CD4-positive, alpha-beta T cell treated with Interleukin-15 for 1 hour (primary cell): ENCODE results near the gene CELA2A.
"Not testable (repeated sequence)": the region's sequence is repeated elsewhere in the genome, so short reads cannot be mapped to it uniquely, and the experiment has no call there.

Experiments used
- DNase-seq: peaks from one replicate; pipeline ENCODE4 v3.0.0-alpha.2; 2020

Gene CELA2A

GRCh38 chr1:15469821-15470448 is 13.4 kb downstream of the CELA2A start:
- DNase-seq = not testable (repeated sequence)

GRCh38 chr1:15471067-15471466 is 14.5 kb downstream of the CELA2A start:
- DNase-seq = not testable (repeated sequence)

- DNase-seq = not testable (repeated sequence)
These were observed 15.2 kb downstream of the CELA2A start for GRCh38 chr1:15471723-15472122.

- no peak for DNase-seq
These were observed 16.1 kb downstream of the CELA2A start for GRCh38 chr1:15472587-15472986.

- no peak for DNase-seq
These were observed 19.3 kb downstream of the CELA2A start, which contains the start of gene CELA2B for GRCh38 chr1:15475752-15476314. Gene CELA2B (plus strand): TSS chr1:15476104. CDS start chr1:15476126, 22 bp downstream.

- no peak for DNase-seq
These were observed 20.4 kb downstream of the CELA2A start for GRCh38 chr1:15476927-15477326.

DNA sequence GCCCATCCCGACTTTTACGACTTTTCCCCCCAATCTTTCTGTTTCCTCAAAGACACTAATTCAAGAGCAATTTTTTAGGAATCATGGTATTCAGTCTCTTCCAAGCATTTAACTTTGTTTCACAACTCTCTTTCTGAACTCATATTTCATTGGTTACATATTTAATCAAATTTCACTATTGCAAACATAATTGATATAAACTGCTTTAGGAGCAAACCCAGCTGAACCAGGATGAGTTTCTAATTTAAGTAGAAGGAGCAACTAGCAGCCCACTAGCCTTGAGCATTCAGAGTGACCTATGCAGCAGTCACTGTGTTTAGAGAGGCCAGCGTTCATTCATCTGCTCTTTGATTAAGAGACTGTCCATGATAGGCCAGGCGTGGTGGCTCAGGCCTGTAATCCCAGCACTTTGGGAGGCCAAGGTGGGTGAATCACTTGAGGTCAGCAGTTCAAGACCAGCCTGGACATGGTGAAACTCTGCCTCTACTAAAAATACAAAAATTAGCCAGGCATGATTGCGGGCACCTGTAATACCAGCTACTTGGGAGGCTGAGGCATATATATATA is 21.2 kb downstream of the CELA2A start:
- no peak for DNase-seq

DNA sequence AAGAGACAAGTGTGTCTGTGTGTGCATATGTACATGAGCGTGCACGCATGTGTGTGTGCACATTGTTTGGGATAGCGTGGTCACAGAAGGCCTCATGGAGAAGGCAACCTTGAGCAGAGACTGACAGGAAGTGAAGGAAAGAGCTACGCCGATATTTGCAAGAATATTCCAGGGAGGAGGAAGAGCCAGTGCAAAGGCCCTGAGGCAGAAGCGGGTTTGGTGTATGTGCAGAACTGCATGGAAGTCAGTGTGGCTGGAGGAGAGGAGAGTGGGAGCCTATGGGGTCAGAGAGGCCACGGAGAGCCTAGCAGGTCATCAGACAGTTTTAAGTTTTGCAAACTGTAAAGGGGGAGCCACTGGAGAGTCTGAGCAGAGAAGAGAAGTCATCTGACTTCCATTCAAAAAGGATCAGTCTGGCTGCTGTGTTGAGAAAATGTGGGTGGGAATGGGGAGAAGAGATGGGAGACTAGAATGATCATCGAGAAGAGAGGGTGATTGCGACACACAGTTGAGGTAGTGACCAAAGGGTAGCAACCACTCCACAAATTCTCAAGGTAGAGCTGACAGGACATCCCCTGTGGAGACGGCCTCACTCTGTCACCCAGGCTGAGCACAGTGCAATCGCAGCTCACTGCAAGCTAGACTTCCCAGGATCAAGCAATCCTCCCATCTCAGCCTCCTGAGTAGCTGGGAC is 23.3 kb downstream of the CELA2A start:
- DNase-seq = no peak

DNA sequence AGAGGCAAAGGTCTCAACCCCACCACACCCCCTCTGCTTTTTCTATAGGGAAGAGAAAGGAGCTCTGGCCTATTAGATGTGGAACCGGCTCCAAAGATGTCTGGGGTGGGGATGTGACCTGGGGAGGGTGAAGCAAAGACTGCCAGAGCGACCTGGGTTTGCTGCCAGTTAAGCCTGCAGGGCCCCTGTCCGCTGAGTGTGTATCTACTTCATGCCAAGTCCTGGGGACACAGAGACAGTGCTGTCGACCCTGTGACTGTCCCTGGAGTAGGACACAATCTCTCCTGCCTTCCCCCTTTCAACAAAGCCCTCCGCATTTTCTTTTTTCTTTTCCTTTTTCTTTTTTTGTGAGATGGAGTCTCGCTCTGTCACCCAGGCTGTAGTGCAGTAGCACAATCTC is 25.9 kb downstream of the CELA2A start:
- not testable (repeated sequence) for DNase-seq

GRCh38 chr1:15482983-15483543 is 26.5 kb downstream of the CELA2A start:
- DNase-seq = not testable (repeated sequence)

DNA sequence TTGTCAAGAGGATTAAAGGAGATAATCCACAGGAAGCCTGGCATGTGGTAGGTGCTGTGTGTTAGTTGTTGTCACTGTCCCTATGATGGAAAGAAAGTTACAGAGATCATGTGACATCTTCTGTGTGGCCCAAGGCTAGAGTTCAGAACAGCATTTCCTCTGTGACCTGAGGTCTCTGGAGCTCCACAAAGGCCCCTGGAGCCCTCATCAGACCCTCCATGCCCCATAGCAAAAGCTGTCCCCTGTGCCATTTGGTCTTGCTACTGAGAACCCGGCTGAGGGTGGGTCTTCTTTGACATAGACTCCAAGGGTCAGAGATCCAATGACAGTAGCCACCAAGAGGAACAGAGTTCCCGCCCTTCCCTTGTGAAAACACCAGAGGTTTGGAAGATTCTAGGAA is 27.4 kb downstream of the CELA2A start:
- DNase-seq = no peak

GRCh38 chr1:15484443-15484842 is 27.9 kb downstream of the CELA2A start:
- DNase-seq = not testable (repeated sequence)

GRCh38 chr1:15485636-15486035 is 29.1 kb downstream of the CELA2A start:
- DNase-seq = no peak

GRCh38 chr1:15486844-15487610 is 30.5 kb downstream of the CELA2A start:
- not testable (repeated sequence) for DNase-seq

DNA sequence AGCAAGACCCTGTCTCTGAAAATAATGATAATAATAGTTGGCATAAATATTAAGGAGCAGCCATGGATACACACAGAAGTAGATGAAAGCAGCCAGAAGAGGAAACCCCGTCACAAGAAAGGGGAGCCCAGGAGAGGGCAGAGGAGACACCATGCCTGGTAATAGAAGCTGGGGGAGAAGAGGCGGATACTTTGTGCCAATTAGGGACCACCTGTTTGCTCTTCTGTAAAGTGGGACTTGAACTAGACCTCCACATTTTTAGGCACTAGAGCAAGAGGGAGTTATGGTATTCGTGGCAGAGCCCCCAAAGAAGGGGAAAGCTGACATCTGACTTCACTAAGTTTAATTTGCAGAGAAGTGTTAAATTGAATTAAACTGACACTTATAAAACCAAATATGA is 31.8 kb downstream of the CELA2A start:
- no peak for DNase-seq

DNA sequence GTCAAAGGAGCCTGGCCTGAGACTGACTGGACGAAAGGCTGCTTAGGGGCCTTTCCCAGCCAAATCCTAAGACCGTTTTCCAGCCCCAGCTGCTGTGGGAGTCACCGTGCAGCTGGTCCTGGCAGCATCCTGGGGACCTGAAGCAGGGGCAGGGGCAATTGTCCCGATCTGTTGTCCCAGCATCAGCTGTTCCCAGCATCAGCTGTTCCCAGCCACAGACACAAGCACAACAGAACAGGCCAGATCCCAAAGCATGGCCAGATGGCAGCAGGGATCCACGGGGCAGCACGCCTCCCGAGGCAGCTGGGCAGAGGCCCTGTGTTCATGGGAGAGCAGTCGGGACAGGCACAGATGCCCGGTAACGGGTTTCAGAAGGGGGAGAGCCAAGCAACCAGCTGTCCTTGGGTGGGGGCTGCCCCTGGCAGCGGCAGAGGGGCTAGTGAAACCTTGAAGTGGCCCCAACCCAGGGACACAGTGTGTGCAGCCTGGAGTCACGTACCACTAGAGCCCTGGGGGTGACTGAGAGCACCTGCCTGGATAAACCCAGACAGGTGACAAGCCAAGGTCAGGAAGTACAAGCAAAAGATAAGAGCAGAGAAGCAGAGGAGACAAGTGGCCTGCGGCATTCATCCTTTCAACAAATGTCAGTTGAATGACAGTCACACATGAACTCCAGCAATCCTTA is 32.7 kb downstream of the CELA2A start:
- DNase-seq = no peak

DNA sequence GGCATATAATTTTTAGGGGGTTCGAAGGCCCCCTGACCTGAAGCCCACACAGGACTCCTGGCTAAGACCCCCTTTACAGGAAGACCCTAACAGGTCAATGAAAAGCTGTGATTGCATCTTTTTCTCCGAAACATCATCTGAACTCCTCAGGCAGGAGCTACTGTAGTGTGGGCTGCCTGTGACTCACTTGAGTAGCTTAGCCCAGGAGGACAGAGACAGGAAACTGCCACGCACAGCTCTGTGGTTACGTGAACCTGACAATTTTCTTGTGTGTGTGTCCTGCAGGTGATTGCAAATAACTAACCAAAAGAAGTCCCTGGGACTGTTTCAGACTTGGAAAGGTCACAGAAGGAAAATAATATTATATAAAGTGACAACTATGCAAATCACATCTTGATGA is 34.5 kb downstream of the CELA2A start:
- not testable (repeated sequence) for DNase-seq

DNA sequence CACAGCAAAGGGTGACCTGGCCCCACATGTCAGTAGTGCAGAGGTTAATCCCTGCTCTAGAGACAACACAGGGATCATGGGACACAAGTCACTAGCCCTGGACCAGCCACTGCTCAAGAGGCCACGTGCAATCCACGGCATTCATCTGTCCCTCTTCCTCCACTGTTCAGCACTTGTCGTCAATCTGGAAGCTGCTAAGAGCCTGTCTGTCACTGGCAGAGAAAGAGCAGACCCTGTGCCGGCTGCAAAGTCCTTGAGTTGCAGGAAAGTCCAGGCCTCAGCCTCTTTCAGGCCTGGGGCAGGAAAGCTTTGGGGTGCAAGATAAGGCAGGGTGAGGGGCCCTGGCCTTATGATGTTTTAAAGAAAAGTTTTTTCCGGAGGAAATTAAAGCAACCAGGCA is 36.1 kb downstream of the CELA2A start:
- no peak for DNase-seq

DNA sequence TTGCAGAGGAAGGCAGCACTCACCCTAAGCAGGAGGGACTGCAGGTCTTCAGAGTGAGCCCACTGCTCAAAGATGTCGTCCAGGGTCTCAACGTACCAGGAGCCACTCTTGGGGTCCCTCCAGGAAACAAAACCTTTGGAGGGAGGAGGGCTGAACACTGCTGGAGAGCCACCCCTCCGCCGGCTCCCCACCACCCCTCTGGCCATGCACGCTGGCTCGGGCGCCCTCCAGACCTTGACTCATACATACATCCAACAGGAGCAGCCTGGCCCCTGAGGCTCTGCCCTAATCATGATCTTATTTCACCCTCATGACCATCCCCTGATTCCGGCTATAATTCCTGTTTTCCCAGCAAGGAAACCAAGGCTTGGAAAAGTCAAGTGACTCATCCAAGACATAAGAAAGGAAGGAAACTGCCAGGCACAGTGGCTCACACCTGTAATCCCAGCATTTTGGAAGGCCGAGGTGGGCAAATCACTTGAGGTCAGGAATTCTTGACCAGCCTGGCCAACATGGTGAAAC is 37.4 kb downstream of the CELA2A start:
- no peak for DNase-seq

DNA sequence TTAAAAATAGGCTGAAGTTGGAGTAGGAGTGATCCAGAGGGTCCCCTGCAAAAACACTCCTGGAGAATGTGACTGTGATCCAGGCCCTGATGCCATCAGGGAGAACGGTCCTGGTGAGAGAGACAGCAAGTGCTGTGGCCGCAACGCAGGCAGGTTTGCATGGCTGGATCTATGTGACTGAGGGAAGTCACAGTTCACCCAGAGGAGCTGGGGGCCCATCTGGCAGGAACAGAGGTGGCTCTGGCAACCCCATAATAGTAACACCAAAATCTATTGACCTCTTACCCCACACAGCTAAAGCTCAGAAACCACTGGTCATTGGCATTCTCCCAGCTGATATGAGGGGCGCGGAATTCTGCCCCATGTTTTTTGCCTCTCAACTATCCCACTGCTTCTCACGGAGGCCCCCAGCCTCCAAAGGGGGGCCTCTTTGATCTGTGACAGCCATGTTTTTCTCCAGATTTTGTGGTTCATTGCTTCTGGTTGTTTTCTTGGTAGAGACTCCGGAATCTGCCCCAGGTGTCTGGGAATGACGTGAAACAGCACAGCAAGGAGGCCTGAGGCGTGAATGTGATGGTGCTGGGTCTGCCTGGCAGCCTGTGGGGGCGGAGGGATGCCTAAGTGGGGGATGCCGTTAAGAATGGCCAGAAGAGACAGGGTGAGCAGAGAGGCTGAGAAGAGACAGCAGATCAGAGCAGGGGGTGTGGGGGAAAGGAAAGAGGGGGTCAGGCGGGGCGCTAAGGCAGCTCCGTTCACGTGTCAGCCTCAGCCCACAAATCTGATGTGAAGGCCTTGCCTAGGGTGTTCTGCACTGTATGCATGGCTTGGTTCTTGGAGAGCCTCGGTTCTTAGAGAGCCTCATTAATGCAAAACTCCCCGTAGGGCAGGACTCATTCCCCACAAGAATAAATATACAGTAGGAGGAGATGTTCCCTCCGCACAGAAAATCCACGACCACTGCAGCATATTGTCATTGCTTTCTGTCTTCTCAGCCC is 43.9 kb downstream of the CELA2A start:
- no peak for DNase-seq
